GM04503 (cell line): ENCODE measurements around the gene CCDC194.

Source experiments
- DNase-seq: peaks from one replicate; pipeline ENCODE4 v3.0.0-alpha.2; 2012; ENCODE audit warnings: low read depth

CCDC194 gene

GRCh38 chr19:17406046-17406886, 12.3 kb upstream of the CCDC194 start:
- DNase-seq, result no peak

- no peak for DNase-seq
Measured at GRCh38 chr19:17405250-17406045, 11.5 kb upstream of the CCDC194 start, which contains the start of gene BST2. Gene BST2 (minus strand): TSS chr19:17405630. CDS start chr19:17405575, 55 bp downstream.

- DNase-seq, result no peak
Measured at GRCh38 chr19:17404621-17405249, 10.7 kb upstream of the CCDC194 start.

- DNase-seq, result no peak
Measured at GRCh38 chr19:17404015-17404414, 10.0 kb upstream of the CCDC194 start.

- DNase-seq, result no peak
Measured at GRCh38 chr19:17402982-17403855, 9.2 kb upstream of the CCDC194 start.

GRCh38 chr19:17401628-17402027, 7.6 kb upstream of the CCDC194 start:
- no peak for DNase-seq

- no peak for DNase-seq
Measured at GRCh38 chr19:17398902-17399527, 5.0 kb upstream of the CCDC194 start.

GRCh38 chr19:17394891-17395415, 957 bp upstream of the CCDC194 start:
- DNase-seq, result no peak

- no peak for DNase-seq
Measured at GRCh38 chr19:17393002-17393401, 994 bp downstream of the CCDC194 start.

GRCh38 chr19:17391371-17392151, 2.4 kb downstream of the CCDC194 start:
- DNase-seq, result no peak

GRCh38 chr19:17390665-17391370, 3.2 kb downstream of the CCDC194 start:
- peak; percentile 51 for DNase-seq

- no peak for DNase-seq
Measured at GRCh38 chr19:17389957-17390664, 3.9 kb downstream of the CCDC194 start.

- DNase-seq, result no peak
Measured at GRCh38 chr19:17389288-17389687, 4.7 kb downstream of the CCDC194 start.

- no peak for DNase-seq
Measured at GRCh38 chr19:17385878-17386611, 8.0 kb downstream of the CCDC194 start.

GRCh38 chr19:17380426-17381138, 13.4 kb downstream of the CCDC194 start:
- no peak for DNase-seq

- DNase-seq, result no peak
Measured at GRCh38 chr19:17379221-17379631, 14.8 kb downstream of the CCDC194 start.

GRCh38 chr19:17378271-17378670, 15.7 kb downstream of the CCDC194 start:
- DNase-seq, result no peak
